NT2/D1 (cell line): Measurements from ENCODE around the gene CSAD.
"Not testable (repeated sequence)": the region's sequence is repeated elsewhere in the genome, so short reads cannot be mapped to it uniquely, and the experiment has no call there.

Experiments
- DNase-seq: peaks from one replicate; pipeline ENCODE4 v3.0.0-alpha.2; 2011; ENCODE audit warnings: low read depth, low spot score
- H3K27me3 ChIP-seq: 2 replicates; pipeline ENCODE4 v1.6.0; 2011; ENCODE audit warnings: mild to moderate bottlenecking; ENCODE audit not compliant: insufficient read length, insufficient read depth
- H3K36me3 ChIP-seq: 2 replicates; pipeline ENCODE4 v1.6.1; 2011; ENCODE audit warnings: mild to moderate bottlenecking, low read length, mixed read lengths; ENCODE audit not compliant: insufficient read depth, insufficient read length
- H3K4me1 ChIP-seq: 2 replicates; pipeline ENCODE4 v1.5.1; 2011; ENCODE audit not compliant: insufficient read depth, insufficient read length
- H3K4me3 ChIP-seq: 2 replicates; pipeline ENCODE4 v1.5.1; 2011; ENCODE audit warnings: low read depth; ENCODE audit not compliant: insufficient read length
- H3K9ac ChIP-seq: 2 replicates; pipeline ENCODE4 v1.6.0; 2011; ENCODE audit warnings: low read depth; ENCODE audit not compliant: insufficient read length
- H3K9me3 ChIP-seq: 2 replicates; pipeline ENCODE4 v1.5.1; 2011; ENCODE audit warnings: mild to moderate bottlenecking, low read length; ENCODE audit not compliant: insufficient read depth
- SUZ12 ChIP-seq: IDR thresholded peaks from 2 replicates; pipeline ENCODE4 v1.6.1; 2011; ENCODE audit not compliant: insufficient read length, insufficient read depth; ENCODE audit errors: extremely low read depth
- YY1 ChIP-seq: IDR thresholded peaks from 2 replicates; pipeline ENCODE4 v1.6.1; 2011; ENCODE audit not compliant: insufficient read length, insufficient read depth
- ZNF274 ChIP-seq: IDR thresholded peaks from 2 replicates; pipeline ENCODE4 v1.6.1; 2011; ENCODE audit warnings: mild to moderate bottlenecking, low read depth, low read length

CSAD gene

DNA sequence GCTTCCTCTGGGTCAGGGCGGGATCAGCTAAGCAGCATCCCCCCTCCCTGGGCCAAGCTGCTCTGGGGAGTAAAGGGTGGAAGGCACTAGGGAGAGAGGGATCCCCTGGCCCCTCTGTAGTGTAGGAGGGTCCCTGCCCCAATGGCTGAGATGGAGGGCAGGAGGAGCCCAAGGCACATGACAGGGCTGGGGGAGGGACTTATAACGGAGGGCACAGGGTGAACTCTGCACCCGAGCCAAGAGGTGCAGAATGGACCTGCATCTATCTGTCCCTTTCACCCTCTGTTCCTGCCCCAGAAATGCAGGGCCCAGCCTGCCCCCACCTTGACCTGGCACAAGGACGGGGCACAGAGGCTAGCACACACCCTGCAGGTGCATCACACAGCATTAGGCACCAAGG lies 30.1 kb upstream of the CSAD start:
- H3K9me3 ChIP-seq, result no peaks in the 10 kb centered on the region
- H3K27me3 ChIP-seq, result no peaks in the 10 kb centered on the region
- DNase-seq, result no peak
- peaks cover 37% of the 10 kb centered on the region for H3K36me3 ChIP-seq
- peaks cover 27% of the 10 kb centered on the region for H3K4me1 ChIP-seq
- H3K9ac ChIP-seq, result no peak overlapping the region
- H3K4me3 ChIP-seq, result no peak overlapping the region
- TF ChIP-seq SUZ12 (no peak), YY1 (no peak), ZNF274 (no peak)

DNA sequence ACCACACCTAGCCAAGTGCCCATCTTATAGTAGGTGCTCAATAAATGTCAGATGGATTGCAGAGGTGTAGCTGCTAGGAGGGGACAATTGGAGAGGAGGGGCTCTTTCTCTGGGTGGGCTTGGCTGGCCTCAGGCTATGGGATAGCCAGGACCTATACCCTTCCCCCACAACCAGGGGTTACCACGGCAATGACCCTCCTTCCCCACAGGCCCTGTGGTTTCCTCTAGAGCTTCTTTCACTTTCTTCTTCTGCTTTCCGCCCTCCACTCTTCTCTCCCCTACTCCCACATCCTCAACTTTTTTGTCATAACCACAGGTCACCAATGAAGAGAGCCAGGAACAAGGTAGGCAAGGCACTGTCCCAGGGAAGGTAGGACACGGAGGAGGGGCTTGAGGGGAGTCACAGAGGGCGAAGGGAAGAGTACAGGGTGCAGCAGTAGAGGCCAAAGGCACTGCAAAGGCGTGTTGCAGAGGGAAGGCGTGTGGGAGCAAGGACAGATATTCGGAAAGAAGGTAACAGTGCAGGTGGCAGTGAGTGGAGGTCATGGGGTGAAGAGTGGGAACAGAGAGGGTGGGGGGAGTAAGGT lies 28.2 kb upstream of the CSAD start:
- no peak overlapping the region for H3K9ac ChIP-seq
- no peaks in the 10 kb centered on the region for H3K27me3 ChIP-seq
- H3K9me3 ChIP-seq, result no peaks in the 10 kb centered on the region
- peaks cover 14% of the 10 kb centered on the region for H3K4me1 ChIP-seq
- no peak overlapping the region for H3K4me3 ChIP-seq
- no peak for DNase-seq
- TF ChIP-seq YY1, result no peak
- TF ChIP-seq ZNF274, result no peak
- no peak for TF ChIP-seq SUZ12
- H3K36me3 ChIP-seq, result peaks cover 27% of the 10 kb centered on the region

DNA sequence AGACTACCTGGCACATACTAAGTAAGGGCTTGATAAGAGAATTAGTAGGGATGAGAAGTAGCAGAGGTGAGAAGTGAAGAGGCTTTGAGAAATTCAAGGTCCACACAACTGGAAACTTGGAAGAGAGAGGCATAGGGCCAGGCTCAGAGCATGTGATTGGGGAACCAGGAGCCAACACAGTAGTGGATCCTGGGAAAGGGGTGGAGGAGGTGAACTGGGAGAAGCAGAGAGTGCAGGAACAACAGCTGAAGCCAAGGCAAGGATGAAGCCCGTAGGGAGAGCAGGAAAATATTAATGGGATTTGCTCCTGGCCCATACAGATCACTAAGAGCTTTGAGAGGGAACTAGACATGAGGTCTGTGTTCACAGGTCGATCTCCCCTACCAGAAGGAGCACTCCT lies 27.7 kb upstream of the CSAD start:
- DNase-seq, result no peak
- no peaks in the 10 kb centered on the region for H3K9me3 ChIP-seq
- H3K4me1 ChIP-seq, result peaks cover 11% of the 10 kb centered on the region
- no peaks in the 10 kb centered on the region for H3K27me3 ChIP-seq
- TF ChIP-seq SUZ12, result no peak
- no peak for TF ChIP-seq YY1
- no peak for TF ChIP-seq ZNF274
- no peak overlapping the region for H3K4me3 ChIP-seq
- H3K36me3 ChIP-seq, result peaks cover 24% of the 10 kb centered on the region
- H3K9ac ChIP-seq, result no peak overlapping the region

DNA sequence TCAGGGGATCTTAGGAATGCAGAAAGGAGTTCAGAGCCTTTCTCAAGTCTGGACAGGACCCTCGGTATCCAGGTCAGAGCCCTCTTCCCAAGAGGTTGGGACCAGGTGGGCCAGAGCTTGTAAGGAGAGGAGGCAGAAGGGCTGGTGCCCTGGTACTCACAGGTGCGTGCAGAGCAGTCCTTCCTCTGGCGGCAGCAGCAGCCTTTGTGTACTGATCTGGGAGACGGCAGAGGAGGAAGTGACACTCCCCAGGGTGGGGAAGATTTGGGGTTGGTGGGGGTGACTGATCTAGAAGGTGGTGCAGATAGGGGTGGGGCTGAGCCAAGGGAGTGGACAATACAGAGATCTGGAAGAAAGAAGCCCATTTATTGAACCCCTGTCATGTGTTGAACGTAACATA lies 26.3 kb upstream of the CSAD start, which contains the start of gene ITGB7:
ITGB7 (minus strand) TSS at position 210 of the 400 bp plus-strand sequence. CDS start 6,808 bp downstream, outside the sequence.
- no peaks in the 10 kb centered on the region for H3K27me3 ChIP-seq
- DNase-seq, result no peak
- TF ChIP-seq ZNF274, result no peak
- TF ChIP-seq SUZ12, result no peak
- no peak for TF ChIP-seq YY1
- peaks cover 8% of the 10 kb centered on the region for H3K4me1 ChIP-seq
- no peak within 1 kb of the TSS for H3K4me3 ChIP-seq
- H3K9ac ChIP-seq, result no peak within 1 kb of the TSS
- no peaks in the 10 kb centered on the region for H3K9me3 ChIP-seq
- peaks cover 17% of the 10 kb centered on the region for H3K36me3 ChIP-seq

DNA sequence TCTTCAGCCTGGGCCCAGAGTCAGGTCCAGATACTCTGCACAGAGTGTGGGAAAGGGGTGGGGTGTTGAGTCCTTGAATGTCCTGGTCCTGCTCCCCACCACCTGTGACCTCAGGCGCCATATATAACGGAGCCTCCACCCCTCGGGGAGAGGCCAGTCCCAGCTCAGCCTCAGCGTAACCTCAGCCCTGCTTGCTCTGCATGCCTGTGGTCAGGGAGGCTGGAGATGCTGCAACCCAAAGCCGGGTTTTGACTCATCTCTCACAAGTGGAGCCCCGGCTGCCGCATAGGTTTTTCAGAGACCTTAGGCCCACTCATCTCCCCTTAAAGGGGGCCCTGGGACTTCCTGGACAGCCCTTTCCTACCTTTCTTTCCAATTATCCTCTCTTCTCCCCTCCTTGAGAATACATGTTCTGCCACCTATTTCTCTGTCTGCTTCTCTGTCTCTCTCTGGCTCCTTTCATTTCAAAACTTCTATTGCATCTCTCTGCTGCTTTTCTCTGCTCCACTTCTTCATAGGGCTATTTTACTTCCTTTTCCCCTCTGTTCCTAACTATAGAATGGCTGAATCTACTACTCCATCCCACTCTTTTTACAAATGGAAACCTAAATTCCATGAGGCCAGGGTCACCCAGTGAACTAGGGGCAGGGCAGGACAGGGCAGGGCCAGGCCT lies 25.2 kb upstream of the CSAD start:
- no peak for DNase-seq
- H3K4me3 ChIP-seq, result no peak overlapping the region

DNA sequence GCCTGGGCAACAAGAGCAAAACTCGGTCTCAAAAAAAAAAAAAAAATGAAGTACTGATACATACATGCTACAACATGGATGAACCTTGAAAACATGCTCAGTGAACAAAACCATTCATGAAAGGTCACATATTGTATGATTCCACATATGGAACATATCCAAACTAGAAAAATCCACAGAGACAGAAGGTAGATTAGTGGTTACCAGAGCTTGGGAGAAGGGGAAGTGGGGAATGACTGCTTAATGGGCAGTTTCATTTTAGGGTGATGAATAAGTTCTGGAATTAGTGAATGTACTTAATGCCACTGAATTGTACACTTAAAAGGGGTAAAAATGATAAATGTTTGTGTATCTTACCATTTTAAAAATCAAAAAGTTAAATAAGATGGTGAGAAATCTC lies 23.6 kb upstream of the CSAD start:
- H3K36me3 ChIP-seq, result no peaks in the 10 kb centered on the region
- peaks cover 8% of the 10 kb centered on the region for H3K4me1 ChIP-seq
- no peak overlapping the region for H3K4me3 ChIP-seq
- no peak for TF ChIP-seq SUZ12
- H3K9me3 ChIP-seq, result no peaks in the 10 kb centered on the region
- no peak overlapping the region for H3K9ac ChIP-seq
- no peaks in the 10 kb centered on the region for H3K27me3 ChIP-seq
- DNase-seq, result no peak

More for the DNA sequence above, 25.2 kb upstream of the CSAD start:
- Histone ChIP-seq H3K4me1 (peaks cover 8% of the 10 kb centered on the region), H3K27me3 (no peaks in the 10 kb centered on the region), H3K9me3 (no peaks in the 10 kb centered on the region), H3K9ac (no peak overlapping the region), H3K36me3 (peaks cover 5% of the 10 kb centered on the region)
- TF ChIP-seq SUZ12 (no peak), ZNF274 (no peak), YY1 (no peak)

DNA sequence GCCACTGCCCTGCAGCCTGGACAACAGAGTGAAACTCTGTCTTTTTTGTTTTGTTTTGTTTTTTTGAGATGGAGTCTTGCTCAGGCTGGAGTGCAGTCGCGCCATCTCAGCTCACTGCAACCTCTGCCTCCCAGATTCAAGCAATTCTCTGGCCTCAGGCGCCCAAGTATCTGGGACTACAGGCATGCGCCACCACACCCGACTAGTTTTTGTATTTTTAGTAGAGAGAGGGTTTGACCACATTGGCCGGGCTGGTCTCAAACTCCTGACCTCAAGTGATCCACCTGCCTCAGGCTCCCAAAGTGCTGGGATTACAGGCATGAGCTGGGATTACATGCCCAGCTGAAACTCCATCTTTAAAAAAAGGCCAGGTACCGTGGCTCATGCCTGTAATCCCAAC lies 21.6 kb upstream of the CSAD start:
- H3K9ac ChIP-seq, H3K4me3 ChIP-seq, H3K9me3 ChIP-seq, H3K4me1 ChIP-seq, DNase-seq, H3K36me3 ChIP-seq: not testable (repeated sequence)
- H3K27me3 ChIP-seq, result peaks cover 17% of the 10 kb centered on the region
